Ovary (tissue), 9 donors: ENCODE results near the gene AKR1C3. TPM values are rescaled to one million over a fixed set of nuclear protein-coding genes. Genes with fewer than 3 reads are reported as not detected.

Source experiments
- DNase-seq, 5 donors: peaks; one replicate each; pipeline ENCODE4 v3.0.0-alpha.2; 2019 to 2020
- H3K27ac ChIP-seq, 2 donors: fragments of 200-600 bp; one replicate each; pipeline versions ENCODE4 v1.5.1 to v1.8.0; 2019 to 2022
- H3K27me3 ChIP-seq: fragments of 200-600 bp; one replicate; pipeline ENCODE4 v1.8.0; 2022
- H3K36me3 ChIP-seq: fragments of 200-600 bp; sonication (generic); one replicate; pipeline ENCODE4 v1.5.1; 2019
- H3K4me1 ChIP-seq: one replicate; pipeline ENCODE4 v1.8.1; 2013; ENCODE audit warnings: mild to moderate bottlenecking, moderate library complexity; ENCODE audit not compliant: insufficient read depth
- H3K4me3 ChIP-seq: fragments of 200-600 bp; sonication (generic); one replicate; pipeline ENCODE4 v1.5.1; 2017
- H3K9me3 ChIP-seq, 2 donors: fragments of 200-600 bp in 1 of 2; sonication (generic) in 1 of 2; one replicate each; pipeline versions ENCODE4 v1.5.1 to v1.8.1; 2013 to 2019; ENCODE audit warnings: mild to moderate bottlenecking in 1 of 2, moderate library complexity in 1 of 2
- EP300 ChIP-seq: sonication (generic); formaldehyde crosslinking; IDR thresholded peaks from one replicate; pipeline ENCODE4 v1.6.1; 2017; ENCODE audit warnings: antibody characterized with exemption
- POLR2A ChIP-seq: fragments of 450-650 bp; IDR thresholded peaks from one replicate; pipeline ENCODE4 v1.6.1; 2017; ENCODE audit warnings: antibody characterized with exemption, mild to moderate bottlenecking, moderate library complexity
- WGBS, 3 donors: extraction: QIAGEN DNeasy Blood & Tissue Kit in 1 of 3; methylation state at CpG; one replicate each; pipeline versions ENCODE4 v1.1.5 to v1.1.7; 2013 to 2017; 5-methylcytosine and 5-hydroxymethylcytosine counted together
- intact Hi-C, 4 donors: fragments of 100-400 bp; cut with DNase I; formaldehyde crosslinking; loops; one replicate each; pipeline versions ENCODE4 v1.11.0 to v1.15.1; 2022 to 2023
- polyA plus RNA-seq, 2 donors: library from polyadenylated mRNA; stranded (reverse); fragments of 200-250 nt in 1 of 2; fragments of 350-450 nt in 1 of 2; fragmentation: Illumina TruSeq in 1 of 2; extraction: RNeasy Lipid Tissue Mini Kit (QIAGEN cat#74804) in 1 of 2; gene quantifications; one replicate each; pipeline ENCODE4 v1.2.3, GENCODE V29; 2013 to 2014
- total RNA-seq, 7 donors: library from RNA; depleted of rRNA in 2 of 7; stranded (reverse); fragments of >200 nt in 2 of 7; fragmentation: NEBNext Ultra II Directional in 3 of 7; extraction: Animal tissue kit (Norgen Biotek cat#: 25700) in 3 of 7; gene quantifications; one replicate each; pipeline versions ENCODE4 v1.1.0 to v1.2.4, GENCODE V29; 2016 to 2023
- TF ChIP-seq, protein P1 (sequence below), 3 donors: fragments of 450-650 bp in 2 of 3; fragments of 200-600 bp in 1 of 3; IDR thresholded peaks; one replicate each; pipeline versions ENCODE4 v1.5.1 to v1.8.0; 2016 to 2022; ENCODE audit warnings: antibody characterized with exemption in 3 of 3, mild to moderate bottlenecking in 1 of 3
- donor health status: DM: no; HTN: no; CAD: no; lungs with moderate emphysema.
- donor health status: DM: no; HTN: no; CAD: no.
- donor health status: Bipolar disorder and iron deficiency.
- donor health status: DM: yes; HTN: yes; CAD: no.
- donor health status: DM: no; HTN: no; CAD: no.
- donor health status: DM: yes; HTN: yes; CAD: no.

Gene AKR1C3
- total and polyA plus RNA-seq, 9 donors, result 10.7 to 26.5 (median 18.5) TPM

DNA sequence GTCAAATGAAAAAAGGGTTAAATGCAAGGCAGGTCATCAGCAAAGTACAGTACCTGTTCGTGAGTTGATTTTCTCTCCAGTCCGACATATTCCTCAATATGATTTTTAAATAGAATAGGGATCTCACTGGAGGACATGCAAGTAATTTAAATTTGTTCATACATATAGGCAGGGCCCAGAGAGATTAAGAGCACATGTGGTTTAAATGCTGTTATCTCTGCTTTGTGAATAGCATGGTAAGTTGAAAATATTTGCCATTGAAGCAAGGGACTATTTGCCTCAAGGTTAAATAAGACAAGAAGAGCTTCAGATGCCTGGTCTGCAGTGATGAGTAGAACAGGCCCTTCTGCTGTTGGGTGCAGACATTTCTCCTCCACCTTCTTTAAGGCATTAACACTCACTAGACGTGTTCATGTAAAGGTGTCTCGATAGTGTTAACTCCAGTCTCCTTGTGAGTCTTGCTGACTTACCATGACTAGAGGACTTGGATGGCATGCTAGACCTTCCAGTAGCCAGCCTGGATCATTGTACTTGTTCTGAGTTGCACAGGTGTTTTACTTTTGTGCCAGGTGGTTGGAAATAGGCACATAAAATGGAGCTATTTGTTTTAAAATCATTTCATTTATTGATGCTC lies 15.6 kb upstream of the AKR1C3 start:
- Histone ChIP-seq H3K4me1 (no peaks in the 10 kb centered on the region), H3K4me3 (no peak overlapping the region), H3K27ac (no peak overlapping the region), H3K36me3 (no peaks in the 10 kb centered on the region), H3K9me3 (no peaks in the 10 kb centered on the region), H3K27me3 (no peaks in the 10 kb centered on the region)
- TF ChIP-seq EP300 (no peak), POLR2A (no peak)
- TF ChIP-seq, protein P1, sequence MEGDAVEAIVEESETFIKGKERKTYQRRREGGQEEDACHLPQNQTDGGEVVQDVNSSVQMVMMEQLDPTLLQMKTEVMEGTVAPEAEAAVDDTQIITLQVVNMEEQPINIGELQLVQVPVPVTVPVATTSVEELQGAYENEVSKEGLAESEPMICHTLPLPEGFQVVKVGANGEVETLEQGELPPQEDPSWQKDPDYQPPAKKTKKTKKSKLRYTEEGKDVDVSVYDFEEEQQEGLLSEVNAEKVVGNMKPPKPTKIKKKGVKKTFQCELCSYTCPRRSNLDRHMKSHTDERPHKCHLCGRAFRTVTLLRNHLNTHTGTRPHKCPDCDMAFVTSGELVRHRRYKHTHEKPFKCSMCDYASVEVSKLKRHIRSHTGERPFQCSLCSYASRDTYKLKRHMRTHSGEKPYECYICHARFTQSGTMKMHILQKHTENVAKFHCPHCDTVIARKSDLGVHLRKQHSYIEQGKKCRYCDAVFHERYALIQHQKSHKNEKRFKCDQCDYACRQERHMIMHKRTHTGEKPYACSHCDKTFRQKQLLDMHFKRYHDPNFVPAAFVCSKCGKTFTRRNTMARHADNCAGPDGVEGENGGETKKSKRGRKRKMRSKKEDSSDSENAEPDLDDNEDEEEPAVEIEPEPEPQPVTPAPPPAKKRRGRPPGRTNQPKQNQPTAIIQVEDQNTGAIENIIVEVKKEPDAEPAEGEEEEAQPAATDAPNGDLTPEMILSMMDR (IDR thresholded peaks at IDR 0.05), result no peak
- 87 to 91% (median 88%) methylated on average over 4 of the region's 4 CpGs for WGBS, 3 donors
- no peak for DNase-seq
- intact Hi-C loops, result no loop called here

DNA sequence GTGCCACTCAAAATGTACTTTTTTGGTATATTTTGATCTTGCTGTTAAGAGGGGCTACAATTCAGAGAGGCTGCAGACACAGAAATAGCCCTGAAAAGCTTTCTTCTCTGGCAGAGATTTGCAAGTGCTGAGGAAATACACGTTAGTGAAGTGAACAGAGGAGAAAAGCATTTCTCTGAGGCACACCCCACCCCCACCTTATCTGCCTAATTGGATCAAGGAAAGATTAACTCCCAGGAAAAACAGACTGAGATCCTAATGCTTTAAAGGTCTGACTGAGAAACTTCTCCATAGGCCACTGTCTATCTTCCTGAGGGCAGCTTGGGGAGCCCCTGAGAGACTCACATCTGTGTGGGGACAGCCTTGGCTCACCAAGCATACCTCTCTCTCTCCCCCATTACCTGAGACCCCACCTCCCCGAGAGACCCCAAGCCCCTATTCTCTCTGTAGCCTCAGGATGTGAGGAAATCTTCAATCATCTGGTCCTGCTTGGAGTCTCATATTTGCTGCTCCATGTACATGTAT lies 14.8 kb upstream of the AKR1C3 start:
- no peak for DNase-seq
- 70 to 81% (median 73%) methylated on average over 2 of the region's 2 CpGs for WGBS, 3 donors
- intact Hi-C loops, result no loop called here
- Histone ChIP-seq H3K4me1 (no peaks in the 10 kb centered on the region), H3K4me3 (no peak overlapping the region), H3K27ac (no peak overlapping the region), H3K27me3 (no peaks in the 10 kb centered on the region), H3K36me3 (no peaks in the 10 kb centered on the region), H3K9me3 (no peaks in the 10 kb centered on the region)
- no peak for TF ChIP-seq EP300
- no peak for TF ChIP-seq POLR2A
- TF ChIP-seq, protein P1 (IDR thresholded peaks at IDR 0.05), result no peak

DNA sequence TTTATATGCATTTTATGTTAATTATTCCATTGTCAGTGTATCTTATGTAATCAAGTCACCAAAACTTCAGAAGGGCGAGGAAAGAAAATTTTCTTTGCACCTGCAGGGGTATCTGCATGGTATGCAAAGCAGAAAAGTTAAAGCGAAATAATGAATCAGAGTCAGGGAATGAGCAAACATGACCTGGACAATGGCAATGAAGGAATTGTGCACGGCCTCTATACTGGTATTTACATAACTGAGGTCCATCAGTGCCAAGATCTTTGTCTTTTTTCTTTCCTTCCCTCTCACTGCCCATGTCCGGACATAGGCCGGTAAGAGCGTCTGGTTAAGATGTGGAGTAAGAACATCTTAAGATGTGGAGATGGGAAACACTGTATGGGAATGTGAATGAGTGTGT lies 14.4 kb upstream of the AKR1C3 start:
- intact Hi-C loops, result no loop called here
- H3K9me3 ChIP-seq, result no peaks in the 10 kb centered on the region
- no peak overlapping the region for H3K27ac ChIP-seq
- H3K4me3 ChIP-seq, result no peak overlapping the region
- no peaks in the 10 kb centered on the region for H3K27me3 ChIP-seq
- no peaks in the 10 kb centered on the region for H3K4me1 ChIP-seq
- TF ChIP-seq POLR2A (no peak), EP300 (no peak)
- TF ChIP-seq, protein P1 (IDR thresholded peaks at IDR 0.05), result no peak
- WGBS, 3 donors, result 88 to 94% (median 89%) methylated on average over 6 of the region's 6 CpGs
- no peaks in the 10 kb centered on the region for H3K36me3 ChIP-seq
- DNase-seq, result no peak

DNA sequence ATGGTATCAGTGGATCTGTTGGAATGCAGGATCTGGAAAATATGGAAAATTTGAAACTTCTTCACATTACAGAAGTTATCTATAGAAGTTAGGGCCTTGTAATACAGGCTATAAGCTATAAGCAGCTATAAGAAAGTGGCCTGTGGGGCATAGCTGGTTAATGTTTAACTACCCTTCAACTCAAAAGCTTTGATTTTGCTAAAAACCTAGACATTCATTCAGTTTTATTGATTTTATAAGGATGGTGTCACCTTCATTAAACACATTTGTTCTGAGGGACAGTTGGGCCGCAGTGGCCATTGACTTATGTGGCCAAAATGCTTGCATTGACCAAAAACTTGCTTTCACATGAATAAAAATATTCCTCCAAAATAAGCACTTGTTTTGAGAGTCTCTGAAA lies 13.1 kb upstream of the AKR1C3 start:
- Histone ChIP-seq H3K9me3 (no peaks in the 10 kb centered on the region), H3K27me3 (no peaks in the 10 kb centered on the region), H3K4me1 (no peaks in the 10 kb centered on the region), H3K27ac (no peak overlapping the region), H3K4me3 (no peak overlapping the region), H3K36me3 (no peaks in the 10 kb centered on the region)
- no peak for DNase-seq
- WGBS, 3 donors, result 96 to 100% (median 96%) methylated on average over 1 of the region's 1 CpG
- TF ChIP-seq, protein P1 (IDR thresholded peaks at IDR 0.05), result no peak
- TF ChIP-seq EP300 (no peak), POLR2A (no peak)
- intact Hi-C loops, result no loop called here
